Esophagus muscularis mucosa (tissue), 4 donors: ENCODE measurements around the gene TRPM7.

Experiments
- EP300 ChIP-seq: sonication (generic); formaldehyde crosslinking; IDR thresholded peaks from one replicate; pipeline ENCODE4 v1.6.1; 2017; ENCODE audit warnings: antibody characterized with exemption
- POLR2A ChIP-seq: fragments of 450-650 bp; IDR thresholded peaks from one replicate; pipeline ENCODE4 v1.6.1; 2017; ENCODE audit warnings: antibody characterized with exemption, moderate library complexity, mild to moderate bottlenecking, low read depth
- POLR2AphosphoS5 ChIP-seq, 2 donors: sonication (generic); formaldehyde crosslinking; IDR thresholded peaks; one replicate each; pipeline ENCODE4 v1.6.1; 2017; ENCODE audit warnings: antibody characterized with exemption in 2 of 2
- TF ChIP-seq, protein P1 (sequence below), 3 experiments: fragments of 200-600 bp in 2 of 3; fragments of 450-650 bp in 1 of 3; sonication (generic) in 2 of 3; IDR thresholded peaks; one replicate each; pipeline ENCODE4 v1.5.1; 2017 to 2019; ENCODE audit warnings: antibody characterized with exemption in 3 of 3, mild to moderate bottlenecking in 2 of 3, moderate library complexity in 1 of 3

DNA sequence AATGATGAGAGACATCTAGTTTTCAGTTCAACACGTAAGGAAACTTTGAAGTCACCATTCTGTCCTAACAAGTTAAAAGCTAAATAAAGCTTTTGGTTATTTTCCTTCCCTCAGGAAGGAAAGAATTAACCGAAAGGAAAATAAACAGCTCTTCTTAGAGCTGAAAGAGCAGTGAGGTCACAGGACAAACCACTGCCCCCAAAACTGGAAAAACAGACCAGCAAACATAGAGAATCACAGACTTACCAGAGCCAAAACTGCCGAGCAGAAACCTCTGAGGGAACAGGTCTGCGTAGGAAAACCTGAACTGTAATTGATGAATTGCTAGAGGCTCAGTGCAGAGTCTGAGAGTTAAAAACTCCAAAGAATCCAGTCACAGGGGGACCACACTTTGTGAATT lies 154.8 kb downstream of the TRPM7 start:
- TF ChIP-seq, protein P1, sequence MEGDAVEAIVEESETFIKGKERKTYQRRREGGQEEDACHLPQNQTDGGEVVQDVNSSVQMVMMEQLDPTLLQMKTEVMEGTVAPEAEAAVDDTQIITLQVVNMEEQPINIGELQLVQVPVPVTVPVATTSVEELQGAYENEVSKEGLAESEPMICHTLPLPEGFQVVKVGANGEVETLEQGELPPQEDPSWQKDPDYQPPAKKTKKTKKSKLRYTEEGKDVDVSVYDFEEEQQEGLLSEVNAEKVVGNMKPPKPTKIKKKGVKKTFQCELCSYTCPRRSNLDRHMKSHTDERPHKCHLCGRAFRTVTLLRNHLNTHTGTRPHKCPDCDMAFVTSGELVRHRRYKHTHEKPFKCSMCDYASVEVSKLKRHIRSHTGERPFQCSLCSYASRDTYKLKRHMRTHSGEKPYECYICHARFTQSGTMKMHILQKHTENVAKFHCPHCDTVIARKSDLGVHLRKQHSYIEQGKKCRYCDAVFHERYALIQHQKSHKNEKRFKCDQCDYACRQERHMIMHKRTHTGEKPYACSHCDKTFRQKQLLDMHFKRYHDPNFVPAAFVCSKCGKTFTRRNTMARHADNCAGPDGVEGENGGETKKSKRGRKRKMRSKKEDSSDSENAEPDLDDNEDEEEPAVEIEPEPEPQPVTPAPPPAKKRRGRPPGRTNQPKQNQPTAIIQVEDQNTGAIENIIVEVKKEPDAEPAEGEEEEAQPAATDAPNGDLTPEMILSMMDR (IDR thresholded peaks at IDR 0.05): no peak
- TF ChIP-seq EP300: no peak
- TF ChIP-seq POLR2A: no peak
- no peak for TF ChIP-seq POLR2AphosphoS5 (IDR thresholded peaks at IDR 0.05)
